ENCODE results near the gene PCDHGA11.
"Not testable (repeated sequence)": the region's sequence is repeated elsewhere in the genome, so short reads cannot be mapped to it uniquely, and the experiment has no call there.

The PCDHGA11 gene

GRCh38 chr5:141431286-141431685 lies 10.4 kb downstream of the PCDHGA11 start:
- Histone ChIP-seq H3K4me3 (ENCODE audit: insufficient read depth, low read length, poor library complexity, severe bottlenecking) (no peak overlapping the region), H3K27ac (ENCODE audit: low read depth, low read length) (no peak overlapping the region), H3K9ac (ENCODE audit: low read length) (no peak overlapping the region), H3K9me2 (replicated peaks; ENCODE audit: insufficient read depth, low read length) (no peaks in the 10 kb centered on the region), H4K20me1 (ENCODE audit: low read depth, low read length) (no peaks in the 10 kb centered on the region), H3K36me3 (ENCODE audit: low read length) (no peaks in the 10 kb centered on the region; the same call in 1 of the 2 replicates), H3K4me2 (ENCODE audit: low read depth, low read length, poor library complexity, severe bottlenecking) (no peak overlapping the region), H3F3A (ENCODE audit: insufficient read depth) (no peaks in the 10 kb centered on the region), H3K9me3 (ENCODE audit: insufficient read depth, low read length) (peaks cover 11% of the 10 kb centered on the region; the same call in 1 of the 2 replicates), H3K27me3 (ENCODE audit: low read length) (no peaks in the 10 kb centered on the region), H3K79me2 (ENCODE audit: insufficient read depth, low read length) (no peaks in the 10 kb centered on the region), H2AFZ (ENCODE audit: low read depth, low read length, severe bottlenecking) (no peak overlapping the region)
- TF ChIP-seq EZH2phosphoT487 (conservative IDR thresholded peaks at IDR 0.05; ENCODE audit: low read length) (no peak), CTCF (IDR thresholded peaks at IDR 0.05; ENCODE audit: insufficient read depth, low read length, poor library complexity, severe bottlenecking) (no peak)

GRCh38 chr5:141432308-141432707 lies 11.5 kb downstream of the PCDHGA11 start:
- H2AFZ ChIP-seq (ENCODE audit: low read depth, low read length, severe bottlenecking); H3K27me3 ChIP-seq (ENCODE audit: low read length); H3K9me2 ChIP-seq (replicated peaks; ENCODE audit: insufficient read depth, low read length); H4K20me1 ChIP-seq (ENCODE audit: low read depth, low read length); H3K36me3 ChIP-seq (ENCODE audit: low read length); H3K9ac ChIP-seq (ENCODE audit: low read length); H3K9me3 ChIP-seq (ENCODE audit: insufficient read depth, low read length); H3K27ac ChIP-seq (ENCODE audit: low read depth, low read length); H3K79me2 ChIP-seq (ENCODE audit: insufficient read depth, low read length); H3F3A ChIP-seq (ENCODE audit: insufficient read depth); H3K4me3 ChIP-seq (ENCODE audit: insufficient read depth, low read length, poor library complexity, severe bottlenecking); H3K4me2 ChIP-seq (ENCODE audit: low read depth, low read length, poor library complexity, severe bottlenecking): not testable (repeated sequence)

- H3K9me2 ChIP-seq (replicated peaks; ENCODE audit: insufficient read depth, low read length); H3F3A ChIP-seq (ENCODE audit: insufficient read depth); H3K27me3 ChIP-seq (ENCODE audit: low read length); H3K4me3 ChIP-seq (ENCODE audit: insufficient read depth, low read length, poor library complexity, severe bottlenecking); H3K4me2 ChIP-seq (ENCODE audit: low read depth, low read length, poor library complexity, severe bottlenecking); H2AFZ ChIP-seq (ENCODE audit: low read depth, low read length, severe bottlenecking); H3K27ac ChIP-seq (ENCODE audit: low read depth, low read length); H4K20me1 ChIP-seq (ENCODE audit: low read depth, low read length); H3K79me2 ChIP-seq (ENCODE audit: insufficient read depth, low read length); H3K9ac ChIP-seq (ENCODE audit: low read length); H3K9me3 ChIP-seq (ENCODE audit: insufficient read depth, low read length); H3K36me3 ChIP-seq (ENCODE audit: low read length): not testable (repeated sequence)
These were observed 11.9 kb downstream of the PCDHGA11 start for GRCh38 chr5:141432726-141433125.

- H3K9ac ChIP-seq (ENCODE audit: low read length): no peak overlapping the region
- TF ChIP-seq EZH2phosphoT487 (conservative IDR thresholded peaks at IDR 0.05; ENCODE audit: low read length) (no peak), CTCF (IDR thresholded peaks at IDR 0.05; ENCODE audit: insufficient read depth, low read length, poor library complexity, severe bottlenecking) (no peak)
- no peak overlapping the region for H2AFZ ChIP-seq (ENCODE audit: low read depth, low read length, severe bottlenecking)
- no peaks in the 10 kb centered on the region for H4K20me1 ChIP-seq (ENCODE audit: low read depth, low read length)
- no peaks in the 10 kb centered on the region for H3K79me2 ChIP-seq (ENCODE audit: insufficient read depth, low read length)
- no peak overlapping the region for H3K4me2 ChIP-seq (ENCODE audit: low read depth, low read length, poor library complexity, severe bottlenecking)
- H3K27me3 ChIP-seq (ENCODE audit: low read length): no peaks in the 10 kb centered on the region
- peaks cover 6% of the 10 kb centered on the region; the same call in 1 of the 2 replicates for H3K9me3 ChIP-seq (ENCODE audit: insufficient read depth, low read length)
- no peaks in the 10 kb centered on the region; the same call in 1 of the 2 replicates for H3K36me3 ChIP-seq (ENCODE audit: low read length)
- no peak overlapping the region for H3K4me3 ChIP-seq (ENCODE audit: insufficient read depth, low read length, poor library complexity, severe bottlenecking)
- no peak overlapping the region for H3K27ac ChIP-seq (ENCODE audit: low read depth, low read length)
- H3F3A ChIP-seq (ENCODE audit: insufficient read depth): no peaks in the 10 kb centered on the region
- no peaks in the 10 kb centered on the region for H3K9me2 ChIP-seq (replicated peaks; ENCODE audit: insufficient read depth, low read length)
These were observed 13.2 kb downstream of the PCDHGA11 start for GRCh38 chr5:141434006-141434405.
